ENCODE measurements around the gene DHDDS. TPM values are rescaled to one million over a fixed set of nuclear protein-coding genes. Genes with fewer than 3 reads are reported as not detected.
"Not testable (repeated sequence)": the region's sequence is repeated elsewhere in the genome, so short reads cannot be mapped to it uniquely, and the experiment has no call there.

The DHDDS gene
- polyA plus RNA-seq (ENCODE audit: insufficient read length in 12 of 12): 10 to 100 TPM in 11 of 12 donors, not detected in 1; 16.7 to 28.3 (median 20.4) TPM
- long read RNA-seq, donor 1, partial matches to known transcripts: 0 of 2 reads
- long read RNA-seq, donor 1, other reads (novel, unspliced or antisense): 0 of 2 reads
- long read RNA-seq, donor 2, partial matches to known transcripts: 0 of 4 reads
- long read RNA-seq, donor 2, other reads (novel, unspliced or antisense): 0 of 4 reads
- long read RNA-seq, donor 3: 0 reads
- long read RNA-seq, donor 4: 0 reads
- long read RNA-seq, donor 5, partial matches to known transcripts: 0 of 9 reads
- long read RNA-seq, donor 5, other reads (novel, unspliced or antisense): 0 of 9 reads
- long read RNA-seq, donor 6, partial matches to known transcripts: 0 of 1 reads
- long read RNA-seq, donor 6, other reads (novel, unspliced or antisense): 0 of 1 reads
- long read RNA-seq, donor 7, partial matches to known transcripts: 0 of 1 reads
- long read RNA-seq, donor 7, other reads (novel, unspliced or antisense): 0 of 1 reads
- long read RNA-seq, donor 8, partial matches to known transcripts: 0 of 4 reads
- long read RNA-seq, donor 8, other reads (novel, unspliced or antisense): 0 of 4 reads
- long read RNA-seq, donor 9, partial matches to known transcripts: 0 of 1 reads
- long read RNA-seq, donor 9, other reads (novel, unspliced or antisense): 0 of 1 reads
- long read RNA-seq, donor 10, partial matches to known transcripts: 0 of 3 reads
- long read RNA-seq, donor 10, other reads (novel, unspliced or antisense): 0 of 3 reads
- long read RNA-seq, donor 11, partial matches to known transcripts: 0 of 6 reads
- long read RNA-seq, donor 11, other reads (novel, unspliced or antisense): 0 of 6 reads

GRCh38 chr1:26431979-26432695 lies at the start of gene DHDDS:
Gene DHDDS, plus strand, starts transcription at chr1:26432321. Its CDS starts 625 bp downstream, at chr1:26432946.
- peak; percentile 99 for DNase-seq

GRCh38 chr1:26384076-26384475 lies 48.0 kb upstream of the DHDDS start:
- no peak for DNase-seq

GRCh38 chr1:26385063-26385462 lies 47.1 kb upstream of the DHDDS start:
- not testable (repeated sequence) for DNase-seq

GRCh38 chr1:26387447-26387846 lies 44.7 kb upstream of the DHDDS start:
- no peak for DNase-seq

GRCh38 chr1:26388791-26389445 lies 43.2 kb upstream of the DHDDS start:
- no peak for DNase-seq

GRCh38 chr1:26389604-26390247 lies 42.4 kb upstream of the DHDDS start:
- no peak for DNase-seq

GRCh38 chr1:26391450-26391849 lies 40.7 kb upstream of the DHDDS start:
- no peak for DNase-seq

GRCh38 chr1:26395754-26396153 lies 36.4 kb upstream of the DHDDS start:
- DNase-seq: no peak

GRCh38 chr1:26399034-26399433 lies 33.1 kb upstream of the DHDDS start:
- no peak for DNase-seq

- DNase-seq: no peak
These were observed 30.2 kb upstream of the DHDDS start for GRCh38 chr1:26401891-26402290.

GRCh38 chr1:26403656-26404055 lies 28.5 kb upstream of the DHDDS start:
- DNase-seq: no peak

GRCh38 chr1:26404641-26405040 lies 27.5 kb upstream of the DHDDS start:
- DNase-seq: no peak

GRCh38 chr1:26405281-26405915 lies 26.7 kb upstream of the DHDDS start:
- no peak for DNase-seq

- peak; percentile 89 for DNase-seq
These were observed 23.5 kb upstream of the DHDDS start for GRCh38 chr1:26408604-26409003.

- no peak for DNase-seq
These were observed 22.8 kb upstream of the DHDDS start for GRCh38 chr1:26409191-26409807.

- DNase-seq: no peak
These were observed 21.2 kb upstream of the DHDDS start, which contains the start of gene LIN28A for GRCh38 chr1:26410706-26411623. Gene LIN28A, plus strand, starts transcription at chr1:26410817. Its CDS starts 75 bp downstream, at chr1:26410892.

GRCh38 chr1:26411624-26412074 lies 20.5 kb upstream of the DHDDS start:
- DNase-seq: no peak

- no peak for DNase-seq
These were observed 19.8 kb upstream of the DHDDS start for GRCh38 chr1:26412180-26412840.

All from muscle of arm (tissue), 14 donors.